ENCODE results near the gene MSMO1.

DNA sequence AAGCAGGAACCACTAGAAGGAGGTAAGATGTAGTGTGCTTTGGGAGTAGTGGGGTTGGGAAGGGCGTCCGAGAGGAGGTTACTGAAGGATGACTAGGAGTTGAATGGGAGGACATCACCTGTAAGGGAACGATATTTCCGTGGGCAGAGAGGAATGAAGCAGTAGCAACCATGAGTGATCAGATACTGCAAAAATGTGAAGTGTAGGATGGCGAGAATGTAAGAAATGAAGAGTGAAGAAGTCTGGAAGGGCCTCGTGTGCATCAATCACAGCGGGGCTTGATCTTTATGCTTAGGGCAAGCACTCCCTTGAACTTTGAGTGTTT lies 594 bp downstream of the MSMO1 start:
- TF ChIP-seq EP300 (IDR thresholded peaks at IDR 0.05) (no peak), POLR2A (IDR thresholded peaks at IDR 0.05; ENCODE audit: low read depth) (no peak), POLR2AphosphoS5 (IDR thresholded peaks at IDR 0.05) (no peak)
- TF ChIP-seq, protein P1, sequence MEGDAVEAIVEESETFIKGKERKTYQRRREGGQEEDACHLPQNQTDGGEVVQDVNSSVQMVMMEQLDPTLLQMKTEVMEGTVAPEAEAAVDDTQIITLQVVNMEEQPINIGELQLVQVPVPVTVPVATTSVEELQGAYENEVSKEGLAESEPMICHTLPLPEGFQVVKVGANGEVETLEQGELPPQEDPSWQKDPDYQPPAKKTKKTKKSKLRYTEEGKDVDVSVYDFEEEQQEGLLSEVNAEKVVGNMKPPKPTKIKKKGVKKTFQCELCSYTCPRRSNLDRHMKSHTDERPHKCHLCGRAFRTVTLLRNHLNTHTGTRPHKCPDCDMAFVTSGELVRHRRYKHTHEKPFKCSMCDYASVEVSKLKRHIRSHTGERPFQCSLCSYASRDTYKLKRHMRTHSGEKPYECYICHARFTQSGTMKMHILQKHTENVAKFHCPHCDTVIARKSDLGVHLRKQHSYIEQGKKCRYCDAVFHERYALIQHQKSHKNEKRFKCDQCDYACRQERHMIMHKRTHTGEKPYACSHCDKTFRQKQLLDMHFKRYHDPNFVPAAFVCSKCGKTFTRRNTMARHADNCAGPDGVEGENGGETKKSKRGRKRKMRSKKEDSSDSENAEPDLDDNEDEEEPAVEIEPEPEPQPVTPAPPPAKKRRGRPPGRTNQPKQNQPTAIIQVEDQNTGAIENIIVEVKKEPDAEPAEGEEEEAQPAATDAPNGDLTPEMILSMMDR (IDR thresholded peaks at IDR 0.05) = no peak

Data from esophagus muscularis mucosa (tissue), 4 donors.